ENCODE measurements around the gene EEF2K. TPM values are rescaled to one million over a fixed set of nuclear protein-coding genes. Genes with fewer than 3 reads are reported as not detected.
"Not testable (repeated sequence)": the region's sequence is repeated elsewhere in the genome, so short reads cannot be mapped to it uniquely, and the experiment has no call there.

Gene EEF2K
- total RNA-seq, 1 donor from 2014 or later = 33.8 TPM

DNA sequence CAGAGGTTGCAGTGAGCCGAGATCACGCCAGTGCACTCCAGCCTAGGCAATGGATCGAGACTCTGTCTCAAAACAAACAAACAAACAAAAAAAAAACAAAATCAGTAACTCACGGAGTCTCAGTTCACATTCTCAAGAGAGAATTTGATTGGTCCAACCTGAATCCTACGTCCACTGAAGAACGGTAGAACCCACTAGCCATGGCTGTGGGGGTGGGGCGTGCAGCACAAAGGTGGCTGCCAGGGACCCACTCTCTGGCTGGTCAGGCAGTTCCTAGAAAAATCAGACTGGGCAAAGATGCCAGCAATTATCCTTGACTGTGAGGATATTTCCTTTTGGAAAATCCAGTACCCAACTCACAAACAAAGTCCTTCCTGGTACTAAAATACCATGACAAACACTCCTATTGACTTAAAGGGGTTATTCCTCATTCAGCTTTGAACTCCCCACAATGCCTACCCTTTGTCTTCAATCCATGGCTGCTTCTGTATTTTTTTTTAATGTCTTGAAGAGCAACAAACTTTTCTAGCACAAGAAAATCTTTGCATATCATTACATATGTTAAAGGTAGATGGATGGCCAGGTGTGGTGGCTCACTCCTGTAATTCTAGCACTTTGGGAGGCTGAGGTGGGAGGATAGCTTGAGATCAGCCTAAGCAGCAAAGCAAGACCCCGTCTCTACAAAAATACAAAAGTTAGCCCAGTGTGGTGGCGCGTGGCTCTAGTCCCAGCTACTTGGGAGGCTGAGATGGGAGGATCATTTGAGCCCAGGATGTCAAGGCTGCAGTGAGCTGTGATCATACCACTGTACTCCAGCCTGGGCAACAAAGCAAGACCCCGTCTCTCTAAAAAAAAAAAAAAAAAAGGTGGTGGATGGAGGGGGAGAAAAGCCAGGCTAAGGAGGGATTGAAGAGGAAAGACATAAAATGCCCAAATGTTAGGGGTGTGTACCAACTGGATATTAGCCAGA lies 87.3 kb downstream of the EEF2K start:
- DNase-seq (ENCODE audit: low read depth in 2 of 2) = no peak

GRCh38 chr16:22296225-22297113 lies 90.4 kb downstream of the EEF2K start:
- peak in 1 of 2 donors; percentile 12 for DNase-seq (ENCODE audit: low read depth in 2 of 2)

- DNase-seq (ENCODE audit: low read depth in 2 of 2) = peak; percentile 91 to 97
Measured at GRCh38 chr16:22297114-22297870, 91.2 kb downstream of the EEF2K start, which contains the start of gene POLR3E. Gene POLR3E, plus strand, starts transcription at chr16:22297409. Its CDS starts 5,560 bp downstream, at chr16:22302969.

DNA sequence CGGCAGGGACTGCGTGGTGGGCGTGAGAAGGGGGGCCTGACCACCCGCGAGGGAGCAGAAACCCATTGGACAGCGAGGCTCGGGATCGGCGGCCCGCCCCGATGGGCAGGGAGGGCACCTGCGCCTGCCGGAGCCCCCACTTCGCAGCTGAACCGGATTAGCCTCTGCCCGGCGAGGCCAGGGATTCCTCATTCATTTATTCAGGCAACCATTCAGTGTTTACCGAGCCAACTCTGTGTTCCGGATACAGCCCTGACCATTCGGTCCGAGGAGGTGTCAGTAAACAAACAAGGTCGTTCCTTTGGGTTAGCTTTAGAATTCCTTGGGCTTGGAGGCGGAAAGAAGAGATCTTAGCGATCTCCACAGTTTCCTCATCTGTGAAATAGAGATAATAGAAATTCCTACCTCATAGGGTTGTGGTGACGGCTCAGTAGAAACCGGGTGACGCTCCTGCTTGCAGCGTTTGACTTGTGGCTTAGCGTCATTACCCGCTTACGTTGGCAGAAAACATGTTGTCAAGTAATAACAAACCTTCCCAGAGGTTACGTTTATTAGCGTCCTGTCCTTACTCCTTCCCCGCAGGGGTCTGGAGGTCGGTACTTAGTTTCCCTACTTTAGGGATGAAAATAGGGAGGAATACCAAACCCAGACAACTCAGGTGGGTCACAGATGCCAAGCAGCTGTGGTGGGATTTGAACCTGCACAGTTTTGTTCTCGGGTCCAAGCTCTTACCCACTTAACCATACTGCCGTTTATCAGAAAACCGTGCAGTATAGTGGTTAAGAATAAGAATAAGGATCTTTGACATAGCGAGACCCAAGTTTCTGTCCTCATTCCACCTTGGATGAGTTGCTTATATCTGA lies 92.0 kb downstream of the EEF2K start:
- peak; percentile 88 to 89 for DNase-seq (ENCODE audit: low read depth in 2 of 2)

- no peak for DNase-seq (ENCODE audit: low read depth in 2 of 2)
Measured at GRCh38 chr16:22299036-22299435, 93.0 kb downstream of the EEF2K start.

- DNase-seq (ENCODE audit: low read depth in 2 of 2) = peak in 1 of 2 donors; percentile 62
Measured at GRCh38 chr16:22300427-22301071, 94.5 kb downstream of the EEF2K start.

DNA sequence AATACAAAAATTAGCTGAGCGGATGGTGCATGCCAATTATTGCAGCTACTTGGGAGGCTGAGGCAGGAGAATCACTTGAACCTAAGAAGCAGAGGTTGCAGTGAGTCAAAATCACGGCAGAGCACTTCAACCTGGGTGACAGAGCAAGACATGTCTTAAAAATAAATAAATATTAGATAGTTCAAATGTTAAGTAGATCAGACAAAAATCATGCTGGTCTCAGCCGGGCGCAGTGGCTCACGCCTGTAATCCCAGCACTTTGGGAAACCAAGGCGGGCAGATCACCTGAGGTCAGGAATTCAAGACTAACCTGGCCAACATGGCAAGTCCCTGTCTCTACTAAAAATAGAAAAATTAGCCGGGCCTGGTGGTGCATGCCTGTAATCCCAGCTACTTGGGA lies 95.3 kb downstream of the EEF2K start:
- DNase-seq (ENCODE audit: low read depth in 2 of 2) = not testable (repeated sequence)

DNA sequence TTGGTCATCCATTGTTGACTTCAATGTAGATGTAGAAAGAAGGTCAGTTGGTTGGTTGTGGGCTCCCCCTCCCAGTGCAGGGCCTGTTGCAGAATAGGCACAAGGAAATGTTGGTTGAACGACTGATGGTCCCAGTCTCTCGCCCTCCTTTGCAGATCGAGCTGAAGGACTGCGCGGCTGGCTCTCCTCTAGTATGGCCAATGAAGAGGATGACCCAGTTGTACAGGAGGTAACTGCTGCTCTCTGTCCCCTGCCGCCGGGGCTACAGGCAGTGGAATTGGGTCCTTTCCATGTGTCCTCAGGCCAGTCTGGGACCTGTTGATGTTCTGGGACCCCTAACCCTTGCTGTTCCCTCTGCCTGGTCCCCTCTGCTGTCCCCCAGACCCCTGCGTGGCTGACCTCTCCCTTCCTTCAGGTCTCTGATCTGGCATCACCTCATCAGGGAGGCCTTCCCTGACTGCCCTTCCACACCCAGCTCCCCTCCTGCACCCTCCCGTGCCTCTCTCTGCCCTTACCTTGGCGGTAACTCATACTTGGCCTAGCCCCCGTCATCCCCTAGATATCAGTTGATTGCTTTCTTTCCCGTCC lies 96.8 kb downstream of the EEF2K start:
- no peak for DNase-seq (ENCODE audit: low read depth in 2 of 2)

DNA sequence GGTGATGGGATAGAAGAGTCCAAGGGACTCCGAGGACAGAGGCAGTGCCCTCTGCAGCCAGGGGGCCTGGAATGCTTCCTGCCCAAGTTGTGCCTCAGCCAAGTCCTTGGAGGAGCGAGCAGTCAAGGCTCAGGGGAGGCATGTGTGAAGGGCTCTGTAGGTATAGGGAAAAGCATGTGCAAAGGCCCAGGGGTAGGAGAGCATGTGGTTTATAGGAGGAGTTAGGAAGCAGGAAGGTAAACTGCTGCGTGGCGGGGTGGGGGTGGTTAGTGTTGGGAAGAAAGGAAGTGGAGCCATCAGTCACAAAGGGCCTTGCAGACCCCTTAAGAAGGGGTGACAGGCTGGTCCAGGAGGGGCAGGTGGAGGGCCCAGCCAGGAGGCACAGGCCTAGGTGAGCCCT lies 98.3 kb downstream of the EEF2K start:
- no peak for DNase-seq (ENCODE audit: low read depth in 2 of 2)

GRCh38 chr16:22306788-22307187 lies 100.7 kb downstream of the EEF2K start:
- DNase-seq (ENCODE audit: low read depth in 2 of 2) = no peak

DNA sequence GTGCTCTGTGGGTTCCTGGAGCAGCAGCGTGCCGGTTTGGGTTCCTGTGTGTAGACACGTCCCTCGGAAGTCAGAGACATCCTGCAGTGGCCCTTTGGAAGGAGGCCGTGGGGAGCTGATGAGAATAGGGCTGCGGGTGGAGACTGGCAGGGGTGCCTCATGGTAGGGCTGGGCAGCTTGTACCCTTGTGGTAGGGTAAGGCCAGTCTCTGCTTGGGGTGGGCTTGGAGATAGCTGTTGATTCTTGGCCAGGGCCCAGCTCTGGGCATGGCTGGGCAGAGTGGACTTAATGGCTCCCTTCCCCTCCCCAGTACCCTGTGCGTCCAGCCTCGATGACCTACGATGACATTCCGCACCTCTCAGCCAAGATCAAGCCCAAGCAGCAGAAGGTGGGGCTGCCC lies 101.8 kb downstream of the EEF2K start:
- DNase-seq (ENCODE audit: low read depth in 2 of 2) = no peak

GRCh38 chr16:22308824-22309520 lies 102.9 kb downstream of the EEF2K start:
- DNase-seq (ENCODE audit: low read depth in 2 of 2) = no peak

DNA sequence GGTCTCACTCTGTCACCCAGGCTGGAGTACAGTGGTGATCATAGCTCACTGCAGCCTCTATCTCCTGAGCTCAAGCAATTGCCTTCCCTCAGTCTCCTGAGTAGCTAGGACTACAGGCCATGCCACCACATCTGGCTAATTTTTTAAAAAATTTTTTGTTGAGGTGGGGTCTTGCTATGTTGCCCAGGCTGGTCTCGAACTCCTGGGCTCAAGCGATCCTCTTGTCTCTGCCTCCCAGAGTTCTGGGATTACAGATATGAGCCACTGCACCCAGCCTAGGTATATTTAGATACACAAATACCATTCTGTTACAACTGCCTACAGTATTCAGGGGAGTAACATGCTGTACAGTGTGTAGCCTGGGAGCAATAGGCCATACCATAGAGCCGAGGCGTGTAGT lies 105.4 kb downstream of the EEF2K start:
- no peak for DNase-seq (ENCODE audit: low read depth in 2 of 2)

DNA sequence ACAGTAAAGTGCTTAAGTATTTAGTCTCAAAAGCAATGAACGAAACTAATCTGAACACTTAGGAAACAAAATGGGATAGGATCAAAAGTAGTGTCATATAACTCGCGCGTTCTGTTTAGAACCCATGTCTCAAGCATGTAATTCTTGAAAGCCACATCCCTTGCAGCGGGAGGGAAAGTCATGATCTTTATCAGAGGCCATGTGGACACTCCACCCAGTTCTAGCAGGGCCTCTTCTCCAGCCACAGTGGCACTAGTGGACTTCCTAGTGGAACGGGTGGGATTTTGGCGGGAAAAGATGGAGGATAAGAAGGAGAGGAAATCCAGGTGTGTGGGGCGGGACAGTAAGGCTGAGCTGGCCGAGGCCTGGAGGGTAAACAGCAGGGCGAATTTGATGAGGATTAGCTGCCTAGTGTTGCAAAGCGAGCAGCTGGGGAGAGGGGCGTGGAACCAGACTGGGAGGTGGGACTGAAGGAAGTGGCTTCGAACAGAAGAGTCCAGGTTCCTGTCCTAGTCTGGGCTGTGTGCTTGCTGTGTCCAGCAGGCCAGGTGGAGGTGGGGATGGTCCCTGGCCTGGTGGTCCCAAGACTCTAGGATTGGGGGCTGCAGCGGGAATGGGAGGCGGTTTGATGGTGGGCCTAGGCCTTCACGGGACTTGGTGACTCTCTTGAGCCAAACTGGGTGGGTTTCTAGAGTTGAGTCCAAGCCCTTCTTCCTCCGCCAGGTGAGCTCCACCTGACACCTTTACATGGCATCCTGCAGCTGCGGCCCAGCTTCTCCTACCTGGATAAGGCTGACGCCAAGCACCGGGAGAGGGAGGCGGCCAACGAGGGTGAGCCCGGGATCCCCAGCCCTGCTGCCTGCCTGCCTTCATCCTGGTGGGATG lies 107.1 kb downstream of the EEF2K start:
- DNase-seq (ENCODE audit: low read depth in 2 of 2) = no peak

DNA sequence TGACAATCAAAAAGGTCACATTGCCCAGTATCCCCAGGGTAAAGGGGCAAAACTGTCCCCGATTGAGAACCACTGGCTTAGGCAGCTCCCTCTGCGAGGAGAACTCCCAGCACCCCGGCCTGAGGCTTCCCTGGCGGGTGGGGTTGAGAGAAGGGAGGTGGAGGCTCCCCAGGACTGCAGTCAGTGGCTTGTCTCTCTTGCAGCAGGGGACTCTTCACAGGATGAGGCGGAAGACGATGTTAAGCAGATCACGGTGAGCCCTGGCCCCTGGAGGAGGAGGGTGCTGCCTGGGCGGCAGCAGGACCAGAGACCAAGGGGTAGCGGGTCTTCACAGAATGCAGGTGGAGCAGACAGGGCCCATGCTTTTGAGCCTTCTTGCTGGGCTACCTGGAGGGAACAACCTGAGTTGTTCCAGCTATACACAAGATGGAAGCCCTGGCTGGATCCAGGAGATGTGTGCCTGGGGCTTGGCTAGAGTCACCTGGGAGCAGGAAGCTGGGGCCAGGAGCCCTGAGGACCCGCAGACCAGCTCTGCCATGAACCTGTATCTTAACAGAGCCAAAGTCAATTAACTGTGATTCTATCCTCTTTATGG lies 107.9 kb downstream of the EEF2K start:
- DNase-seq (ENCODE audit: low read depth in 2 of 2) = no peak

GRCh38 chr16:22314661-22315626 lies 108.9 kb downstream of the EEF2K start:
- no peak for DNase-seq (ENCODE audit: low read depth in 2 of 2)
